ENCODE data around the gene GPC3. TPM values are rescaled to one million over a fixed set of nuclear protein-coding genes. Genes with fewer than 3 reads are reported as not detected.

GPC3 gene
- total and polyA plus RNA-seq, 4 donors = 8.3 to 270 (median 52.4) TPM

DNA sequence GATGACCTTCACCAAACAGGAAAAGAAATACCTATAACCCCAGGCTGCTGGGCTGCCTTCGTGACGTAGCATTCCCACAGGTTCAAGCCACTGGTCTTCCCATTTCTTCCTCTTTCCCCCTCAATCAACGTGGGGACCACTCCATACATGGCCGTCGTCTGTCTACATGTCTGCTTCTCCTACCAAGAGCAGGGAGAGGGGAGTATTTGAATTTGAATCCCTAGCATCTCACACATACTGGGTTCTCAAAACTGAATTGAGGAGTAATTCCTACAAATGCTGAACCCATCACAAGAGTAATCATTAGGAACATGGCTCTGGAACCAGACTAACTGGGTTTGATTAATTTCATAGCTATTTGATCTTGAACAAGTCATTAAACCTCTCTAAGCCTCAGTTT lies 17.3 kb downstream of the GPC3 start:
- peaks cover 0 to 5% (median 0%) of the 10 kb centered on the region in 4 donors for H3K36me3 ChIP-seq (ENCODE audit: control insufficient read depth in 4 of 4, insufficient read depth in 4 of 4, low read length in 4 of 4)
- 73 to 89% methylated on average over 5 of the region's 5 CpGs for WGBS, 2 donors
- H3K4me1 ChIP-seq (ENCODE audit: control insufficient read depth in 5 of 5, insufficient read depth in 5 of 5, low read length in 5 of 5) = peaks cover 0 to 8% (median 0%) of the 10 kb centered on the region in 5 donors
- peaks cover 2 to 30% (median 20%) of the 10 kb centered on the region in 3 donors for H3K27me3 ChIP-seq (ENCODE audit: control insufficient read depth in 3 of 3, insufficient read depth in 3 of 3, low read length in 2 of 3)
- ATAC-seq (ENCODE audit: insufficient read depth, low FRiP score) = no peak
- H3K4me3 ChIP-seq = no peak overlapping the region
- H3K27ac ChIP-seq (ENCODE audit: low read depth in 1 of 2, low read length in 1 of 2) = no peak overlapping the region
- TF ChIP-seq CTCF (IDR thresholded peaks at IDR 0.05; ENCODE audit: control extremely low read depth, extremely low read depth) = no peak
- DNase-seq = no peak
- H3K9ac ChIP-seq (ENCODE audit: insufficient read depth in 1 of 2, low read length in 2 of 2) = no peak overlapping the region
- H3K9me3 ChIP-seq (ENCODE audit: control insufficient read depth in 4 of 4, insufficient read depth in 3 of 4, low read length in 3 of 4) = peaks cover 0 to 3% (median 0%) of the 10 kb centered on the region in 4 donors

DNA sequence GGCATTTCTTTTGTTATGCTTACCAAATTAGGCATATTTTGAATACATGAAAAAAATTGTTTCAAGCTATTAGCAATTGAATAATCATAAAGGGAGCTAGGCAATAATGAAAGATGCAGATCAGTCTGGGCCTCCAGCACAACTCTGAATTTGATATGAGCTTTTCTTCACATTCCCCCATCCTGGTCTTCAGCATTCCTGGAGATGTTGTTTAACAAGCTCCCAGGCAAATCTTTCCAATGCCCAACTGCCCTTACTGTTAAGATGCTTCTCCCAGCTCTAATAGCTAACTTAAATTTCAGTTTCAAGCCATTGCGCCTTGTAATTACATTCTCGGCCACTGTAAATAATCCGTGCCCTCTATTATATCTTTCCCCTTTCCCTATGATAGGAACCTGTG lies 19.2 kb downstream of the GPC3 start:
- Histone ChIP-seq H3K36me3 (ENCODE audit: control insufficient read depth in 4 of 4, insufficient read depth in 4 of 4, low read length in 4 of 4) (peaks cover 0 to 5% (median 0%) of the 10 kb centered on the region in 4 donors), H3K4me1 (ENCODE audit: control insufficient read depth in 5 of 5, insufficient read depth in 5 of 5, low read length in 5 of 5) (peaks cover 0 to 8% (median 0%) of the 10 kb centered on the region in 5 donors), H3K4me3 (no peak overlapping the region), H3K9ac (ENCODE audit: insufficient read depth in 1 of 2, low read length in 2 of 2) (no peak overlapping the region), H3K9me3 (ENCODE audit: control insufficient read depth in 4 of 4, insufficient read depth in 3 of 4, low read length in 3 of 4) (peaks cover 0 to 3% (median 0%) of the 10 kb centered on the region in 4 donors), H3K27ac (ENCODE audit: low read depth in 1 of 2, low read length in 1 of 2) (no peak overlapping the region), H3K27me3 (ENCODE audit: control insufficient read depth in 3 of 3, insufficient read depth in 3 of 3, low read length in 2 of 3) (peaks cover 2 to 28% (median 24%) of the 10 kb centered on the region in 3 donors)
- ATAC-seq (ENCODE audit: insufficient read depth, low FRiP score) (no peak), DNase-seq (no peak)
- WGBS, 2 donors = 80 to 98% methylated on average over 3 of the region's 3 CpGs
- no peak for TF ChIP-seq CTCF (IDR thresholded peaks at IDR 0.05; ENCODE audit: control extremely low read depth, extremely low read depth)

- no peak for ATAC-seq (ENCODE audit: insufficient read depth, low FRiP score)
- no peak for TF ChIP-seq CTCF (IDR thresholded peaks at IDR 0.05; ENCODE audit: control extremely low read depth, extremely low read depth)
- Histone ChIP-seq H3K9me3 (ENCODE audit: control insufficient read depth in 4 of 4, insufficient read depth in 3 of 4, low read length in 3 of 4) (peaks cover 0 to 3% (median 0%) of the 10 kb centered on the region in 4 donors), H3K9ac (ENCODE audit: insufficient read depth in 1 of 2, low read length in 2 of 2) (no peak overlapping the region), H3K36me3 (ENCODE audit: control insufficient read depth in 4 of 4, insufficient read depth in 4 of 4, low read length in 4 of 4) (peaks cover 0 to 5% (median 0%) of the 10 kb centered on the region in 4 donors), H3K4me3 (no peak overlapping the region), H3K27ac (ENCODE audit: low read depth in 1 of 2, low read length in 1 of 2) (no peak overlapping the region), H3K27me3 (ENCODE audit: control insufficient read depth in 3 of 3, insufficient read depth in 3 of 3, low read length in 2 of 3) (peaks cover 2 to 28% (median 22%) of the 10 kb centered on the region in 3 donors), H3K4me1 (ENCODE audit: control insufficient read depth in 5 of 5, insufficient read depth in 5 of 5, low read length in 5 of 5) (peaks cover 0 to 4% (median 0%) of the 10 kb centered on the region in 5 donors)
- DNase-seq = no peak
- WGBS, 2 donors = 83 to 92% methylated on average over 3 of the region's 3 CpGs
Measured at GRCh38 chrX:133965321-133965720, 20.1 kb downstream of the GPC3 start.

GRCh38 chrX:133961046-133961445 lies 24.3 kb downstream of the GPC3 start:
- Histone ChIP-seq H3K27ac (ENCODE audit: low read depth in 1 of 2, low read length in 1 of 2) (no peak overlapping the region), H3K36me3 (ENCODE audit: control insufficient read depth in 4 of 4, insufficient read depth in 4 of 4, low read length in 4 of 4) (peaks cover 0 to 5% (median 0%) of the 10 kb centered on the region in 4 donors), H3K4me1 (ENCODE audit: control insufficient read depth in 5 of 5, insufficient read depth in 5 of 5, low read length in 5 of 5) (no peaks in the 10 kb centered on the region), H3K4me3 (no peak overlapping the region), H3K9ac (ENCODE audit: insufficient read depth in 1 of 2, low read length in 2 of 2) (no peak overlapping the region), H3K27me3 (ENCODE audit: control insufficient read depth in 3 of 3, insufficient read depth in 3 of 3, low read length in 2 of 3) (peaks cover 0 to 17% (median 17%) of the 10 kb centered on the region in 3 donors), H3K9me3 (ENCODE audit: control insufficient read depth in 4 of 4, insufficient read depth in 3 of 4, low read length in 3 of 4) (no peaks in the 10 kb centered on the region)
- DNase-seq = no peak
- no peak for ATAC-seq (ENCODE audit: insufficient read depth, low FRiP score)
- TF ChIP-seq CTCF (IDR thresholded peaks at IDR 0.05; ENCODE audit: control extremely low read depth, extremely low read depth) = no peak
- WGBS, 2 donors = 74 to 88% methylated on average over 6 of the region's 6 CpGs
